Testis (tissue), 2 donors: ENCODE results near the gene SYT1.

Experiments
- POLR2A ChIP-seq: fragments of 450-650 bp; IDR thresholded peaks from one replicate; pipeline ENCODE4 v1.6.1; 2017; ENCODE audit warnings: antibody characterized with exemption, mild to moderate bottlenecking, moderate library complexity
- TF ChIP-seq, protein P1 (sequence below), 3 experiments: fragments of 450-650 bp in 2 of 3; fragments of 200-600 bp in 1 of 3; sonication (generic) in 1 of 3; IDR thresholded peaks; one replicate each; pipeline ENCODE4 v1.5.1; 2016 to 2019; ENCODE audit warnings: antibody characterized with exemption in 3 of 3, mild to moderate bottlenecking in 2 of 3, moderate library complexity in 1 of 3

DNA sequence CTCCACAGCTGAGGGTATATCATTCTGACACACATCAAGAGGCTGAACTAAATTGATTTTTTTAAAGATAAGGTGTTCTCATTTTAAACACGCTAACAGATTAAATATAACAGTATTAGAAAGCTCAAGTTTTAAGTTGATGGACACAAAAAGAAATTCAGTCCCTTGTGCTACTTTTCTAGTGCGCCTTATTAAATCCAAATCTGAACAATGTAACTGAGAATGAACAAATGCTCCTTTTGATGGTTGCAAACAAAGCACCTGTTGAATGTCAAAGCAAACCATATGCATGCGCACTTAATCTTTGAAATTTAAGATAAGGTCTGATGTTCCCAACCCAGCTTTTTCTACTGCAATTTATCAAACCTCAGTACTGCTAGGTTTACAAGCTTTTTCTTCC lies 424.3 kb downstream of the SYT1 start:
- TF ChIP-seq, protein P1, sequence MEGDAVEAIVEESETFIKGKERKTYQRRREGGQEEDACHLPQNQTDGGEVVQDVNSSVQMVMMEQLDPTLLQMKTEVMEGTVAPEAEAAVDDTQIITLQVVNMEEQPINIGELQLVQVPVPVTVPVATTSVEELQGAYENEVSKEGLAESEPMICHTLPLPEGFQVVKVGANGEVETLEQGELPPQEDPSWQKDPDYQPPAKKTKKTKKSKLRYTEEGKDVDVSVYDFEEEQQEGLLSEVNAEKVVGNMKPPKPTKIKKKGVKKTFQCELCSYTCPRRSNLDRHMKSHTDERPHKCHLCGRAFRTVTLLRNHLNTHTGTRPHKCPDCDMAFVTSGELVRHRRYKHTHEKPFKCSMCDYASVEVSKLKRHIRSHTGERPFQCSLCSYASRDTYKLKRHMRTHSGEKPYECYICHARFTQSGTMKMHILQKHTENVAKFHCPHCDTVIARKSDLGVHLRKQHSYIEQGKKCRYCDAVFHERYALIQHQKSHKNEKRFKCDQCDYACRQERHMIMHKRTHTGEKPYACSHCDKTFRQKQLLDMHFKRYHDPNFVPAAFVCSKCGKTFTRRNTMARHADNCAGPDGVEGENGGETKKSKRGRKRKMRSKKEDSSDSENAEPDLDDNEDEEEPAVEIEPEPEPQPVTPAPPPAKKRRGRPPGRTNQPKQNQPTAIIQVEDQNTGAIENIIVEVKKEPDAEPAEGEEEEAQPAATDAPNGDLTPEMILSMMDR (IDR thresholded peaks at IDR 0.05), result no peak
- no peak for TF ChIP-seq POLR2A
